Kidney (tissue), 14 donors: Measurements from ENCODE around the gene DOCK6. TPM values are rescaled to one million over a fixed set of nuclear protein-coding genes. Genes with fewer than 3 reads are reported as not detected.
"Not testable (repeated sequence)": the region's sequence is repeated elsewhere in the genome, so short reads cannot be mapped to it uniquely, and the experiment has no call there.

Experiments
- DNase-seq, 5 donors: peaks; one replicate each; pipeline ENCODE4 v3.0.0-alpha.2; 2013 to 2020
- FAIRE-seq: peaks from 2 replicates; lab custom pipeline; 2012; peaks lifted over from hg19 to GRCh38; lab: Jason Lieb, UNC
- H3K27ac ChIP-seq, 2 donors: one replicate each; pipeline ENCODE4 v1.7.0; 2013; ENCODE audit warnings: low read depth in 2 of 2, low read length in 2 of 2, inconsistent platforms in 1 of 2
- H3K27me3 ChIP-seq: one replicate; pipeline ENCODE4 v1.7.1; 2013; ENCODE audit warnings: low read length, inconsistent platforms; ENCODE audit not compliant: control insufficient read depth, insufficient read depth
- H3K36me3 ChIP-seq, 3 donors: one replicate each; pipeline versions ENCODE4 v1.7.0 to v1.7.1; 2013; ENCODE audit warnings: low read length in 3 of 3, control low read depth in 1 of 3, inconsistent platforms in 1 of 3; ENCODE audit not compliant: insufficient read depth in 3 of 3, control insufficient read depth in 2 of 3
- H3K4me1 ChIP-seq, 3 donors: one replicate each; pipeline versions ENCODE4 v1.7.0 to v1.7.1; 2013; ENCODE audit warnings: low read length in 3 of 3, inconsistent platforms in 1 of 3, low read depth in 1 of 3; ENCODE audit not compliant: control insufficient read depth in 2 of 3, insufficient read depth in 2 of 3
- H3K4me3 ChIP-seq, 3 donors: one replicate each; pipeline versions ENCODE4 v1.7.0 to v1.8.1; 2013; ENCODE audit warnings: low read length in 3 of 3, control low read depth in 1 of 3, inconsistent platforms in 1 of 3
- H3K9ac ChIP-seq, 3 donors: one replicate each; pipeline versions ENCODE4 v1.7.0 to v1.7.1; 2013; ENCODE audit warnings: low read length in 3 of 3, control low read depth in 1 of 3, inconsistent platforms in 1 of 3
- H3K9me3 ChIP-seq, 3 donors: one replicate each; pipeline versions ENCODE4 v1.7.0 to v1.7.1; 2013; ENCODE audit warnings: low read length in 3 of 3, control low read depth in 1 of 3, inconsistent platforms in 1 of 3; ENCODE audit not compliant: control insufficient read depth in 2 of 3, insufficient read depth in 1 of 3
- intact Hi-C: fragments of 100-400 bp; cut with DNase I; formaldehyde crosslinking; loops from one replicate; pipeline ENCODE4 v1.11.1; 2022
- polyA plus RNA-seq: library from polyadenylated mRNA; stranded (reverse); fragments of 350-450 nt; fragmentation: Illumina TruSeq; extraction: RNeasy Lipid Tissue Mini Kit (QIAGEN cat#74804); gene quantifications from one replicate; pipeline ENCODE4 v1.2.3, GENCODE V29; 2014; ENCODE audit warnings: low read depth, low replicate concordance; ENCODE audit not compliant: insufficient read depth
- total RNA-seq: library from RNA; stranded (reverse); fragmentation: NEBNext Ultra II Directional; extraction: Animal tissue kit (Norgen Biotek cat#: 25700); gene quantifications from one replicate; pipeline ENCODE4 v1.2.1, GENCODE V29; 2021
- TF ChIP-seq, protein P1 (sequence below): IDR thresholded peaks from 3 replicates; pipeline ENCODE4 v1.5.1; 2012; ENCODE audit warnings: mild to moderate bottlenecking, moderate library complexity, borderline replicate concordance; ENCODE audit not compliant: insufficient read depth; ENCODE audit errors: extremely low read depth
- donor health status: control.
- donor health status: control.
- donor health status: control.
- donor health status: control.
- donor health status: control.
- donor health status: DM: yes; HTN: yes; CAD: no.
- donor health status: Normal renal cell carcinoma (clear cell type).

DOCK6 gene
- total and polyA plus RNA-seq, 2 donors from 2014 or later: 45.8 to 112 TPM

- TF ChIP-seq, protein P1, sequence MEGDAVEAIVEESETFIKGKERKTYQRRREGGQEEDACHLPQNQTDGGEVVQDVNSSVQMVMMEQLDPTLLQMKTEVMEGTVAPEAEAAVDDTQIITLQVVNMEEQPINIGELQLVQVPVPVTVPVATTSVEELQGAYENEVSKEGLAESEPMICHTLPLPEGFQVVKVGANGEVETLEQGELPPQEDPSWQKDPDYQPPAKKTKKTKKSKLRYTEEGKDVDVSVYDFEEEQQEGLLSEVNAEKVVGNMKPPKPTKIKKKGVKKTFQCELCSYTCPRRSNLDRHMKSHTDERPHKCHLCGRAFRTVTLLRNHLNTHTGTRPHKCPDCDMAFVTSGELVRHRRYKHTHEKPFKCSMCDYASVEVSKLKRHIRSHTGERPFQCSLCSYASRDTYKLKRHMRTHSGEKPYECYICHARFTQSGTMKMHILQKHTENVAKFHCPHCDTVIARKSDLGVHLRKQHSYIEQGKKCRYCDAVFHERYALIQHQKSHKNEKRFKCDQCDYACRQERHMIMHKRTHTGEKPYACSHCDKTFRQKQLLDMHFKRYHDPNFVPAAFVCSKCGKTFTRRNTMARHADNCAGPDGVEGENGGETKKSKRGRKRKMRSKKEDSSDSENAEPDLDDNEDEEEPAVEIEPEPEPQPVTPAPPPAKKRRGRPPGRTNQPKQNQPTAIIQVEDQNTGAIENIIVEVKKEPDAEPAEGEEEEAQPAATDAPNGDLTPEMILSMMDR: no peak
- FAIRE-seq (no peak), DNase-seq (no peak)
- Histone ChIP-seq H3K4me1 (peaks cover under 1 to 13% (median 3%) of the 10 kb centered on the region in 3 donors), H3K27ac (no peak overlapping the region), H3K27me3 (no peaks in the 10 kb centered on the region), H3K9ac (no peak overlapping the region), H3K4me3 (no peak overlapping the region), H3K36me3 (peaks cover 1 to 10% (median 8%) of the 10 kb centered on the region in 3 donors), H3K9me3 (no peaks in the 10 kb centered on the region)
- intact Hi-C loops: no loop called here
Observed at GRCh38 chr19:11190501-11190900, 71.8 kb downstream of the DOCK6 start.

DNA sequence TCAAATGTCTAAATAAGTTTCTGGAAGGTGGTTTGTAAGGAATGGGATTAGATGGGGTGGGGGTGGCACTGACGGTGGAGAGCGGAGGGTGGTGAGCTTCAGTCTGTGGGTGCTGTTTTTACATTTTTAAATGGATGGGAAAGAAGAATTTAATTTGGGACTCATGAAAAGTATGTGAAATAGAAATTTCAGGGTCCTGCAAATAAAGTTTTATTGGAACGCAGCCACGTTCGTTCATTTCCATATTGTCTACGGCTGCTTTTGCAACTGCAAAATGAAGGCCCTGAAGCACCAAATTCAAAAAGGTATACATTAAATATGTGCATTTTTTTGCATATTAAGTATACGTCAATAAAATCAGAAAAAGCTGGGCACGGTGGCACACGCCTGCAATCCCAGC lies 74.9 kb downstream of the DOCK6 start:
- no peak overlapping the region for H3K27ac ChIP-seq

DNA sequence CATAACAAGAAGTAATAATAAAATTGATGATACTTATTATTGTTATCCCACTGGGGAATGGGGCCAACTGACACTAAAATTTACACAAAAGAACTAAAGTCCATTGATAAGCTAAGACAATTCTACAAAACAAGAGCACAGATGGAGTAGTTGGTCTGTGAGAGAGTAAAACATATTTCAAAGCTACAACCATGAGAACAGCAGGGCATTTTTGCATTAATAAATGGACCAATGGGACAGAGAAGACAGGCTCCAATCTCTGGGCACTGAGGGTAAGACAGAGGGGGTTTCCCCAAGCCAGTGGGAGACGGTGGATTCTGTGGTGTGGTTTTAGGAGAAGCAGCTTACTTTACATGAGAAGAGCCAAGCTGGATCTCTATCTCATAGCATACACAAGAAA lies 79.3 kb downstream of the DOCK6 start:
- no peak for FAIRE-seq
- Histone ChIP-seq H3K9ac (no peak overlapping the region), H3K27me3 (no peaks in the 10 kb centered on the region), H3K36me3 (peaks cover 0 to 5% (median 2%) of the 10 kb centered on the region in 3 donors), H3K27ac (no peak overlapping the region), H3K4me3 (no peak overlapping the region), H3K4me1 (peaks cover 0 to 6% (median 4%) of the 10 kb centered on the region in 3 donors), H3K9me3 (peaks cover 0 to 3% (median 0%) of the 10 kb centered on the region in 3 donors)
- no peak for DNase-seq
- TF ChIP-seq, protein P1: no peak
- intact Hi-C loops: no loop called here

More for the DNA sequence above, 74.9 kb downstream of the DOCK6 start:
- Histone ChIP-seq H3K27me3 (no peaks in the 10 kb centered on the region), H3K9me3 (peaks cover 0 to 3% (median 0%) of the 10 kb centered on the region in 3 donors), H3K4me1 (peaks cover 0 to 6% (median 3%) of the 10 kb centered on the region in 3 donors), H3K36me3 (peaks cover 3 to 10% (median 5%) of the 10 kb centered on the region in 3 donors), H3K9ac (no peak overlapping the region), H3K4me3 (no peak overlapping the region)
- no peak for FAIRE-seq
- intact Hi-C loops: no loop called here
- TF ChIP-seq, protein P1: no peak
- DNase-seq: no peak

DNA sequence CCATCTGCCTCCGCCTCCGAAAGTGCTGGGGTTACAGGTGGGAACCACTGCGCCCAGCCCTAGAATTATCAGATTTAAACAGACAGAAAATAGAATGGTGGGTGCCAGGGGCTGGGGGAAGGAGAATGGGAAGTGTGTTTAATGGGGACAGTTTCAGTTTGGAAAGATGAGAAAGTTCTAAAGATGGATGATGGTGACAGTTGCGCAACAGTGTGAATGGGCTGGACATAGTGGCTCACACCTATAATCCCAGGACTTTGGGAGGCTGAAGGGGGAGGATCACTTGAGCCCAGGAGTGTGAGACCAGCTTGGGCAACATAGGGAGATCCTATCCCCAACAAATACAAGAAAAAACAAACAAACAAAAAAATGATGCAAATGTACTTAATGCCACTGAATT lies 80.8 kb downstream of the DOCK6 start:
- Histone ChIP-seq H3K4me1 (peaks cover 0 to 6% (median 4%) of the 10 kb centered on the region in 3 donors), H3K4me3 (no peak overlapping the region), H3K27ac (no peak overlapping the region), H3K9ac (no peak overlapping the region), H3K36me3 (peaks cover 3 to 6% (median 5%) of the 10 kb centered on the region in 3 donors), H3K27me3 (no peaks in the 10 kb centered on the region), H3K9me3 (peaks cover 0 to 3% (median 0%) of the 10 kb centered on the region in 3 donors)
- TF ChIP-seq, protein P1: no peak
- FAIRE-seq (no peak), DNase-seq (no peak)
- intact Hi-C loops: no loop called here

GRCh38 chr19:11180975-11181374 lies 81.3 kb downstream of the DOCK6 start:
- H3K27me3 ChIP-seq, H3K9ac ChIP-seq, DNase-seq, intact Hi-C loops, H3K4me3 ChIP-seq, H3K36me3 ChIP-seq, H3K27ac ChIP-seq, H3K4me1 ChIP-seq, FAIRE-seq, H3K9me3 ChIP-seq: not testable (repeated sequence)
